OCI-LY1 (cell line): Measurements from ENCODE around the gene DPH7.
"Not testable (repeated sequence)": the region's sequence is repeated elsewhere in the genome, so short reads cannot be mapped to it uniquely, and the experiment has no call there.

Source experiments
- EZH2 ChIP-seq: fragments of 200-600 bp; sonication (generic), shearing (Covaris generic); IDR thresholded peaks from 2 replicates; pipeline ENCODE4 v1.8.0; 2017; ENCODE audit warnings: borderline replicate concordance, mixed run types, mild to moderate bottlenecking, antibody characterized with exemption, low read length, moderate library complexity, mixed read lengths
- TF ChIP-seq, protein P1 (sequence below): fragments of 200-600 bp; sonication (generic), shearing (Covaris generic); IDR thresholded peaks from 2 replicates; pipeline ENCODE4 v1.5.1; 2017; ENCODE audit warnings: mild to moderate bottlenecking, antibody characterized with exemption, low read length, moderate library complexity, mixed read lengths

DNA sequence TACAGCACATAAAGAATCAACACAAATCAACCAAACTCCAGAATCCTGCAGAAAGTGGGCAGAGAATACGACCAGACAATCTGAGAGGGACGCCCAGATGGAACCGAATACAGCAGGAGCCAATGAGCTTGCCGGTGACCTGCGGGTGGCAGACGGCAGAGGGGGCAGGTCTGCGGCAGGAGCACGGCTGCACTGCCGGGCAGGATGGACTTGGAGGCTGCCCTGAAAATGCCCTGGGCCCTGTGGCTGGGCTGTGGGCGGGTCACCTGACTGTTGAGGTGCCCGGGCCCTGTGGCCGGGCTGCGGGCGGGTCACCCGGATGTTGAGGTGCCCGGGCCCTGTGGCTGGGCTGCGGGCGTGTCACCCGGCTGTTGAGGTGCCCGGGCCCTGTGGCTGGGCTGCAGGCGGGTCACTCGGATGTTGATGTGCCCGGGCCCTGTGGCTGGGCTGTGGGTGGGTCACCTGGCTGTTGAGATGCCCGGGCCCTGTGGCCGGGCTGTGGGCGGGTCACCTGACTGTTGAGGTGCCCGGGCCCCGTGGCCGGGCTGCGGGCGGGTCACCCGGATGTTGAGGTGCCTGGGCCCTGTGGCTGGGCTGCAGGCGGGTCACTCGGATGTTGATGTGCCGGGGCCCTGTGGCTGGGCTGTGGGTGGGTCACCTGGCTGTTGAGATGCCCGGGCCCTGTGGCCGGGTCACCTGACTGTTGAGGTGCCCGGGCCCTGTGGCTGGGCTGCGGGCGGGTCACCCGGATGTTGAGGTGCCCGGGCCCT is 64.7 kb downstream of the DPH7 start:
- TF ChIP-seq, protein P1, sequence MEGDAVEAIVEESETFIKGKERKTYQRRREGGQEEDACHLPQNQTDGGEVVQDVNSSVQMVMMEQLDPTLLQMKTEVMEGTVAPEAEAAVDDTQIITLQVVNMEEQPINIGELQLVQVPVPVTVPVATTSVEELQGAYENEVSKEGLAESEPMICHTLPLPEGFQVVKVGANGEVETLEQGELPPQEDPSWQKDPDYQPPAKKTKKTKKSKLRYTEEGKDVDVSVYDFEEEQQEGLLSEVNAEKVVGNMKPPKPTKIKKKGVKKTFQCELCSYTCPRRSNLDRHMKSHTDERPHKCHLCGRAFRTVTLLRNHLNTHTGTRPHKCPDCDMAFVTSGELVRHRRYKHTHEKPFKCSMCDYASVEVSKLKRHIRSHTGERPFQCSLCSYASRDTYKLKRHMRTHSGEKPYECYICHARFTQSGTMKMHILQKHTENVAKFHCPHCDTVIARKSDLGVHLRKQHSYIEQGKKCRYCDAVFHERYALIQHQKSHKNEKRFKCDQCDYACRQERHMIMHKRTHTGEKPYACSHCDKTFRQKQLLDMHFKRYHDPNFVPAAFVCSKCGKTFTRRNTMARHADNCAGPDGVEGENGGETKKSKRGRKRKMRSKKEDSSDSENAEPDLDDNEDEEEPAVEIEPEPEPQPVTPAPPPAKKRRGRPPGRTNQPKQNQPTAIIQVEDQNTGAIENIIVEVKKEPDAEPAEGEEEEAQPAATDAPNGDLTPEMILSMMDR = not testable (repeated sequence)
- TF ChIP-seq EZH2 = not testable (repeated sequence)
